GM19455 (cell line): Measurements from ENCODE around the gene RYR3.

Source experiments
- ATAC-seq: cut with Tn5 transposase; IDR thresholded peaks from one replicate; pipeline ENCODE4 v1.9.1; 2021; ENCODE audit not compliant: unreplicated experiment

The RYR3 gene

GRCh38 chr15:33310481-33311311 lies at the start of gene RYR3:
TSS of gene RYR3 (plus strand) at chr15:33310967. CDS start at chr15:33311046, 79 bp downstream.
- no peak for ATAC-seq

GRCh38 chr15:33262306-33262705 lies 48.5 kb upstream of the RYR3 start:
- ATAC-seq: no peak

- ATAC-seq: no peak
Measured at GRCh38 chr15:33277689-33278088, 33.1 kb upstream of the RYR3 start.

- no peak for ATAC-seq
Measured at GRCh38 chr15:33278816-33279612, 31.8 kb upstream of the RYR3 start.

GRCh38 chr15:33279613-33280205 lies 31.1 kb upstream of the RYR3 start:
- ATAC-seq: no peak

- no peak for ATAC-seq
Measured at GRCh38 chr15:33282226-33283020, 28.3 kb upstream of the RYR3 start.

- ATAC-seq: no peak
Measured at GRCh38 chr15:33283576-33283975, 27.2 kb upstream of the RYR3 start.

- ATAC-seq: no peak
Measured at GRCh38 chr15:33284336-33284735, 26.4 kb upstream of the RYR3 start.

- no peak for ATAC-seq
Measured at GRCh38 chr15:33292717-33293307, 18.0 kb upstream of the RYR3 start.

- ATAC-seq: no peak
Measured at GRCh38 chr15:33293713-33294334, 16.9 kb upstream of the RYR3 start.

- no peak for ATAC-seq
Measured at GRCh38 chr15:33296050-33296449, 14.7 kb upstream of the RYR3 start.

- ATAC-seq: no peak
Measured at GRCh38 chr15:33296856-33297255, 13.9 kb upstream of the RYR3 start.

GRCh38 chr15:33298631-33299030 lies 12.1 kb upstream of the RYR3 start:
- no peak for ATAC-seq

GRCh38 chr15:33304924-33305323 lies 5.8 kb upstream of the RYR3 start:
- ATAC-seq: no peak

- ATAC-seq: no peak
Measured at GRCh38 chr15:33309602-33310276, 1.0 kb upstream of the RYR3 start.

GRCh38 chr15:33311312-33311971 lies 675 bp downstream of the RYR3 start:
- ATAC-seq: no peak

- no peak for ATAC-seq
Measured at GRCh38 chr15:33313491-33313890, 2.7 kb downstream of the RYR3 start.

- ATAC-seq: no peak
Measured at GRCh38 chr15:33314069-33314468, 3.3 kb downstream of the RYR3 start.

GRCh38 chr15:33315044-33315443 lies 4.3 kb downstream of the RYR3 start:
- no peak for ATAC-seq
